ENCODE data around the gene CEP290. TPM values are rescaled to one million over a fixed set of nuclear protein-coding genes. Genes with fewer than 3 reads are reported as not detected.
A peak's percentile ranks its signal among the peaks of the same experiment; 100 is the strongest.
"Not testable (repeated sequence)": the region's sequence is repeated elsewhere in the genome, so short reads cannot be mapped to it uniquely, and the experiment has no call there.

The CEP290 gene
- total and polyA plus RNA-seq, 7 donors: 2.3 to 17.5 (median 14.1) TPM

DNA sequence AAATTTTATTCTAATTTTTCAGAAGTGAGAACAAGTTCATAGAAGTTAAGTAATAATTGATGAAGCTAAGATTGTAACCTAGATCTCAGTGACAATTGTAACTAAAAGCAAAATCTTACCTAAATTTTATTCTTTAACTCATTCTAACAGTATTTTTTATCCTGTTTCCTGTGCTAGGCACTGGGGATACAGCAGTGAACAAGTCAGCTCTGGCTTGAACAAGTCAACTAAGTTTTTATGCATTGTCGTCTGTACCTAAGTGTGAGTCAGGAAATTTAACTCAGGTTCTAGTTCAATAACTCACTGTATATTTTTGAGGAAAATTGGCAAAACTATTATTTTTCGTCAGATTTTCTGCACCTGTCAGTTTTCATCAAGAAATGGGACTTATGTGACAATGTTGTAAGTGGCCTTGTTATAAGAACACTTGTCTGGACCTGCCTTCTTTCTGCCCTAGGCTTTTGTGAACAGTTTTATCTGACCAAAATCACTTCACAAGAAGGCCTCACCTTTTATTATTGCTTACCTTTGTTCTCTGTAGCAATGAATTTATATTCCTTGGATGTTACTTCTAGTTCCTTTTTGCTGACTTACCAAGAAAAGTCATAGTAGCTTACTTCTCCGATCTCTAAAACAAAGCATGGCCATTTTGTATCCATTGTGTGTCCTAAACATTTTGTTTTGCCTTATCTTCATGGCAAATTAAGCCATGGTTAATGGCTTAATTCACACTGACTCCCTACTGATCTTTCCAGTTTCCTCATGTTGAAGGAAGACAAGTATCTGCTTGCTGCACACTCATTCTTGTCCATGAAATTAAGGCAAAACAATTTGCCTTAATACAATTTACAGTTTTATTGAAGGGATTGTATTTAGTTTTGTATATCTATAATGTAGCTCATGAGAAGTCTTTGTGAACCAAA, 2.9 kb upstream of the CEP290 start:
- Histone ChIP-seq H3K27ac (no peak overlapping the region), H3K27me3 (no peaks in the 10 kb centered on the region), H3K4me3 (no peak overlapping the region), H3K36me3 (no peaks in the 10 kb centered on the region), H3K4me1 (peaks cover 0 to 33% (median 16%) of the 10 kb centered on the region in 4 donors), H3K9me3 (no peaks in the 10 kb centered on the region)
- intact Hi-C loops (cut with DNase I): loop anchor here (5.0 to 10.0 kb wide), 6 partner anchors 108 to 1380 kb away; partner anchors contain the start of genes DUSP6, GALNT4 and POC1B
- 39 to 80% methylated on average over 3 of the region's 3 CpGs for WGBS, 2 donors
- TF ChIP-seq, protein P1, sequence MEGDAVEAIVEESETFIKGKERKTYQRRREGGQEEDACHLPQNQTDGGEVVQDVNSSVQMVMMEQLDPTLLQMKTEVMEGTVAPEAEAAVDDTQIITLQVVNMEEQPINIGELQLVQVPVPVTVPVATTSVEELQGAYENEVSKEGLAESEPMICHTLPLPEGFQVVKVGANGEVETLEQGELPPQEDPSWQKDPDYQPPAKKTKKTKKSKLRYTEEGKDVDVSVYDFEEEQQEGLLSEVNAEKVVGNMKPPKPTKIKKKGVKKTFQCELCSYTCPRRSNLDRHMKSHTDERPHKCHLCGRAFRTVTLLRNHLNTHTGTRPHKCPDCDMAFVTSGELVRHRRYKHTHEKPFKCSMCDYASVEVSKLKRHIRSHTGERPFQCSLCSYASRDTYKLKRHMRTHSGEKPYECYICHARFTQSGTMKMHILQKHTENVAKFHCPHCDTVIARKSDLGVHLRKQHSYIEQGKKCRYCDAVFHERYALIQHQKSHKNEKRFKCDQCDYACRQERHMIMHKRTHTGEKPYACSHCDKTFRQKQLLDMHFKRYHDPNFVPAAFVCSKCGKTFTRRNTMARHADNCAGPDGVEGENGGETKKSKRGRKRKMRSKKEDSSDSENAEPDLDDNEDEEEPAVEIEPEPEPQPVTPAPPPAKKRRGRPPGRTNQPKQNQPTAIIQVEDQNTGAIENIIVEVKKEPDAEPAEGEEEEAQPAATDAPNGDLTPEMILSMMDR (IDR thresholded peaks at IDR 0.05): no peak
- no peak for TF ChIP-seq POLR2AphosphoS5 (IDR thresholded peaks at IDR 0.05)
- TF ChIP-seq POLR2A (IDR thresholded peaks at IDR 0.05): no peak
- TF ChIP-seq EP300 (IDR thresholded peaks at IDR 0.05): no peak
- no peak for DNase-seq

DNA sequence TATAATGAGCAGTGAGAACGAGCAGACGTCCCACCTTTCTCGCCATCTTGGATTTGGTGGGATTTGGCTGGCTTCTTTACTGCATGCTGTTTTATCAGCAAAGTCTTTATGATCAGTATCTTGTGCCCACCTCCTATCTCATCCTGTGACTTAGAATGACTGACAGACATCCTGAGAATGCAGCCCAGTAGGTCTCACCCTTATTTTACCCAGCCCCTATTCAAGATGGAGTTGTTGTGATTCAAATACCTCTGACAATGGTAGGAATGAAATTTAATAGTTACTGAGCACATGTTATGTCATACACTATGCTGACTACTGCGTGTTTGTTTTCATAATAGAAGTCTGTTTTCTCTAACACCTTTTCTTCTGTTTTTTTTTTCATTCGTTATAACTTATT, 2.1 kb upstream of the CEP290 start:
- WGBS, 2 donors: 94 to 95% methylated on average over 5 of the region's 5 CpGs
- intact Hi-C loops (cut with DNase I): loop anchor here (5.0 to 10.0 kb wide), 6 partner anchors 107 to 1381 kb away; partner anchors contain the start of genes DUSP6, GALNT4 and POC1B

DNA sequence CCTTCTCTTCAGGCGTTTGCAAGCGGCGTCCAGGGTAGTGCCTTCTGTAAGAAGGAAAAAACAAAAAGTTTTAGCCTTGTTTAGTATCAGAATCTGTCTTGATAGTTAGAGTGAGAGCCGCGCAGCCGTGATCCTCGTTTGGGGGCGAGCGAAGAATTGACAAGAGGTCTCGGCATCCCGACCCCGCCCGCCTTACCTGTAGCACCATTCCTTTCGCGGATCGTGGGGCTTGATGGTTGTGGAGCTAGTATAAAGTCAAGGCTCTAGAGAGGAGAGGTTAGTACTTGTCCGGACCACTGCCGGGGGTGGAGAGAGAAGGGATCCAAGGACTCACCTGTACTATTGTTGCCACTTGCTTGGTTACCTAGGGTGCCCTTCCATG, 713 bp upstream of the CEP290 start:
- intact Hi-C loops (cut with DNase I): loop anchor here (5.0 to 10.0 kb wide), 6 partner anchors 105 to 1382 kb away; partner anchors contain the start of genes DUSP6, GALNT4 and POC1B
- WGBS, 2 donors: 0 to 1% methylated on average over 18 of the region's 18 CpGs

More for the DNA sequence above, 2.1 kb upstream of the CEP290 start:
- TF ChIP-seq POLR2A (IDR thresholded peaks at IDR 0.05): no peak
- TF ChIP-seq POLR2AphosphoS5 (IDR thresholded peaks at IDR 0.05): no peak
- no peak for TF ChIP-seq EP300 (IDR thresholded peaks at IDR 0.05)
- TF ChIP-seq, protein P1 (IDR thresholded peaks at IDR 0.05): no peak
- Histone ChIP-seq H3K9me3 (no peaks in the 10 kb centered on the region), H3K4me3 (no peak overlapping the region), H3K27ac (no peak overlapping the region), H3K36me3 (no peaks in the 10 kb centered on the region), H3K4me1 (peaks cover 0 to 33% (median 16%) of the 10 kb centered on the region in 4 donors), H3K27me3 (no peaks in the 10 kb centered on the region)
- DNase-seq: no peak

DNA sequence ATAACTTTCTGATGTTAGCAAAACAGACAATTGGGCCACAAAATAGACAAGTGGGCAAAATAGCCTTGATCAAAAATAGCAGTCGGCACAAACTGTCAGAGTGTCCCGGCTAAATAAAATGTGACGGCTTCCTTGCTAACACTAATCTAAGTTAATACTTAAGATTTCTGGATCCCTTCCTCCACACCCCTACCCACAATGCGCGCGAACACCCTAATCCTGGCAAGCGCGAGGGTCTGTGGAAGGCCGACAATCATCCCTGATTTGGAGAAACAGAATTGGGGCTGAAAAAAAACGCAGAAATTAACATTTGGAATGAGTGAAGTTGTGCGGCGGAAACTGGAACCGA, 489 bp downstream of the CEP290 start:
- H3K27ac ChIP-seq: peak overlapping the region; percentile 74 to 81 (median 78)
- peak overlapping the region; percentile 60 to 72 (median 66) for H3K4me3 ChIP-seq
- H3K9me3 ChIP-seq: no peaks in the 10 kb centered on the region
- H3K4me1 ChIP-seq: peaks cover 0 to 33% (median 16%) of the 10 kb centered on the region in 4 donors
- intact Hi-C loops (cut with DNase I): loop anchor here (5.0 to 10.0 kb wide), 6 partner anchors 104 to 1383 kb away; partner anchors contain the start of genes DUSP6, GALNT4 and POC1B
- no peak for DNase-seq
- WGBS, 2 donors: 3 to 5% methylated on average over 13 of the region's 13 CpGs
- peaks cover 0 to 3% (median 0%) of the 10 kb centered on the region in 4 donors for H3K36me3 ChIP-seq
- TF ChIP-seq POLR2A (IDR thresholded peaks at IDR 0.05) (no peak), POLR2AphosphoS5 (IDR thresholded peaks at IDR 0.05) (no peak), EP300 (IDR thresholded peaks at IDR 0.05) (no peak)
- TF ChIP-seq, protein P1 (IDR thresholded peaks at IDR 0.05): no peak
- H3K27me3 ChIP-seq: no peaks in the 10 kb centered on the region

More for the DNA sequence above, 713 bp upstream of the CEP290 start:
- Histone ChIP-seq H3K4me3 (peak overlapping the region; percentile 60 to 72 (median 66)), H3K27me3 (no peaks in the 10 kb centered on the region), H3K4me1 (peaks cover 0 to 33% (median 16%) of the 10 kb centered on the region in 4 donors), H3K27ac (peak overlapping the region; percentile 74 to 81 (median 78)), H3K36me3 (no peaks in the 10 kb centered on the region), H3K9me3 (no peaks in the 10 kb centered on the region)
- DNase-seq: peak; percentile 68
- TF ChIP-seq POLR2AphosphoS5 (IDR thresholded peaks at IDR 0.05) (no peak), POLR2A (IDR thresholded peaks at IDR 0.05) (no peak), EP300 (IDR thresholded peaks at IDR 0.05) (no peak)
- TF ChIP-seq, protein P1 (IDR thresholded peaks at IDR 0.05): no peak

DNA sequence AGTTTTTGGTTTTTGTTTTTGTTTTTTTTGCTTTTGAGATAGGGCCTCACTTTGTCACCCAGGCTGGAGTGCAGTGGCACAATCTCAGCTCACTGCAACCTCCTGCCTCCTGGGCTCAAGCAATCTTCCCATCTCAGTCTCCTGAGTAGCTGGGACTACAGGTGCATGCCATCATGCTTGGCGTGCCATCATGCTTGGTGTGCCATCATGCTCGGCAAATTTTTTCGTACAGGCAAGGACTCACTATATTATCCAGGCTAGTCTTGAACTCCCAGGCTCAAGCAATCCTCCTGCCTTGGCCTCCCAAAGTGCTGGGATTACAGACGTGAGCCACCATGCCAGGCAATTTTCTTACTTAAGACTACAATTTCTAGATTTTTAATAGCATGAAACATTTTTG, 2.2 kb downstream of the CEP290 start:
- 97 to 98% methylated on average over 4 of the region's 4 CpGs for WGBS, 2 donors
- intact Hi-C loops (cut with DNase I): loop anchor here (5.0 to 10.0 kb wide), 6 partner anchors 102 to 1385 kb away; partner anchors contain the start of genes DUSP6, GALNT4 and POC1B

DNA sequence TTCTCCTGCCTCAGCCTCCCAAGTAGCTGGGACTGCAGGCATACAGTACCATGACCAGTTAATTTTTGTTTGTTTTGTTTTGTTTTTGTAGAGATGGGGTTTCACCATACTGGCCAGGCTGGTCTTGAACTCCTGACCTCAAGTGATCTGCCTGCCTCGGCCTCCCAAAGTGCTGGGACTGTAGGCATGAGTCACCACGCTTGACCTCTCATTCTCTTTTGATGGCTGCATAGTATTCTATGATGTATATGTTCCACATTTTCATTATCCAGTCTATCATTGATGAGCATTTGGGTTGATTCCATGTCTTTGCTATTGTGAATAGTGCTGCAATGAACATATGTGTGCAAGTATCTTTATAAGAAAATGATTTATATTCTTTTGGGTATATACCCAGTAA, 8.7 kb downstream of the CEP290 start:
- H3K4me1 ChIP-seq; H3K9me3 ChIP-seq; H3K27ac ChIP-seq; DNase-seq; H3K27me3 ChIP-seq; H3K4me3 ChIP-seq; intact Hi-C loops (cut with DNase I): not testable (repeated sequence)
- WGBS, 2 donors: 96 to 97% methylated on average over 2 of the region's 2 CpGs
- peaks cover 0 to 41% (median 0%) of the 10 kb centered on the region in 4 donors for H3K36me3 ChIP-seq

More for the DNA sequence above, 2.2 kb downstream of the CEP290 start:
- not testable (repeated sequence) for H3K27me3 ChIP-seq, H3K9me3 ChIP-seq, DNase-seq, H3K27ac ChIP-seq, H3K4me3 ChIP-seq
- peaks cover 0 to 27% (median 16%) of the 10 kb centered on the region in 4 donors for H3K4me1 ChIP-seq
- H3K36me3 ChIP-seq: peaks cover 0 to 17% (median 0%) of the 10 kb centered on the region in 4 donors
